ENCODE data around the gene TMEM98.
"Not testable (repeated sequence)": the region's sequence is repeated elsewhere in the genome, so short reads cannot be mapped to it uniquely, and the experiment has no call there.

TMEM98 gene

DNA sequence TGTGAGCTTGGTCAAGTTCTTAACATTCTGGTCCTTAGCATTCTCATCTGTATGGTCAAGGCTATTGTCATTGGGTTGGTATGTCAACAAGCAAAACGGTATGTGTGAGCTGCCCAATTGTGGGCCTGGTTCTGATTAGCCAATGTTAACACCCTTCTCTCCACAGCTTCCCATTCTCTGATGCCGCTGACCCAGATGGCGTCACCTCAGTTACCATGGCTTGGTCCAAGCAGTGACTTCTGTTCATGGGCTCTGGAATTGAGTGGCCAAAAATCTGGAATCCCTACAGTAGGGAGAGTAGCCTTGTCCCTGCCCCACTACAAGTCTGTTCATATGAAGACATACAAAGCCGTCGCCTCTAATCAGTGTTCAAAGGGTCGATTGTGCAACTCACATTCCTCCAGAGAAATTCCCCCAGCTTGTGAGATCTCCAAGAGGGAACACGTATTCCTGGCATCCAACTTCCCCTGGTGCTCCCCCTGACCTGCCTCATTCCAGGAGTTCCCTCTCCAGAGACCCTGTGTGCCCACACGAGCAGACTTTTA lies 15.8 kb downstream of the TMEM98 start:
- H3K4me3 ChIP-seq (ENCODE audit: low read depth, low read length): no peak overlapping the region

DNA sequence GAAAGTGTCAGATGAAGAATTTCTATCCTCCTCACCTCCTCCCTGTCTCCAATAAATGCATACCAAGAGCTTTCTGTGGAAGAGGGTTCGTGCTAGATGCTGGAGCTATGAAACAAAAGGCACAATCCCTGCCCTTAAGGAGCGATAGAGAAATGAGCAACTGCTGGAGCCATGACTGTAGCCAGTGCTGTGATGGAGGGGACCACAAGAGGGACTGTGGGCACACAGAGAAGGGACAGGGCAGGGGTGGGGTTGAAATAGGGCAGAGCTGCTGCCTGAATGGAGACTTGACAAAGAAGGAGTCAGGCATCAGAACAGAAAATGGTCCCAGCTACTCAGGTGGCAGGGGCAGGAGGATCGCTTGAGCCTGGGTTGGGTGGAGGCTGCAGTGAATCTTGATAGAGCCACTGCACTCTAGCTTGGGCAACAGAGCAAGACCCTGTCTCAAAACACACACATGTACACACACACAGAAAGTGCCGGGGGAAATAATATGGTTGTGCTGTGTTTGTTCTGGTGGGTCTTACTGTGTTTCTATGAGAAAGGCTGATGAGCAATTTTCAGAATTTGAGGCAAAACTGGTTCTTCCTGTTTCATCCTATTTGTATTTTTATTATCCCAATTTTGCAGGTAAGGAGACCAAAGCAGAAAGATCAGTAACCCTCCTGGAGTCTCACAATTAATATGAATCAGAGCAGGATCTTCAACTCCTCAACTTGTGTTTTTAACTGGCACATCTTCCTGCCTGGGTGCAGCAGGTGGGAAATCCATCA lies 16.5 kb downstream of the TMEM98 start:
- TF ChIP-seq, protein P1, sequence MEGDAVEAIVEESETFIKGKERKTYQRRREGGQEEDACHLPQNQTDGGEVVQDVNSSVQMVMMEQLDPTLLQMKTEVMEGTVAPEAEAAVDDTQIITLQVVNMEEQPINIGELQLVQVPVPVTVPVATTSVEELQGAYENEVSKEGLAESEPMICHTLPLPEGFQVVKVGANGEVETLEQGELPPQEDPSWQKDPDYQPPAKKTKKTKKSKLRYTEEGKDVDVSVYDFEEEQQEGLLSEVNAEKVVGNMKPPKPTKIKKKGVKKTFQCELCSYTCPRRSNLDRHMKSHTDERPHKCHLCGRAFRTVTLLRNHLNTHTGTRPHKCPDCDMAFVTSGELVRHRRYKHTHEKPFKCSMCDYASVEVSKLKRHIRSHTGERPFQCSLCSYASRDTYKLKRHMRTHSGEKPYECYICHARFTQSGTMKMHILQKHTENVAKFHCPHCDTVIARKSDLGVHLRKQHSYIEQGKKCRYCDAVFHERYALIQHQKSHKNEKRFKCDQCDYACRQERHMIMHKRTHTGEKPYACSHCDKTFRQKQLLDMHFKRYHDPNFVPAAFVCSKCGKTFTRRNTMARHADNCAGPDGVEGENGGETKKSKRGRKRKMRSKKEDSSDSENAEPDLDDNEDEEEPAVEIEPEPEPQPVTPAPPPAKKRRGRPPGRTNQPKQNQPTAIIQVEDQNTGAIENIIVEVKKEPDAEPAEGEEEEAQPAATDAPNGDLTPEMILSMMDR (IDR thresholded peaks at IDR 0.05; ENCODE audit: low read depth, low read length): no peak
- H3K36me3 ChIP-seq: no peaks in the 10 kb centered on the region
- H3K27me3 ChIP-seq: no peaks in the 10 kb centered on the region
- H3K4me1 ChIP-seq: no peaks in the 10 kb centered on the region
- no peaks in the 10 kb centered on the region for H3K9me3 ChIP-seq
- H3K4me3 ChIP-seq (ENCODE audit: low read depth, low read length): no peak overlapping the region
- no peak for DNase-seq

More for the DNA sequence above, 15.8 kb downstream of the TMEM98 start:
- no peaks in the 10 kb centered on the region for H3K9me3 ChIP-seq
- TF ChIP-seq, protein P1 (IDR thresholded peaks at IDR 0.05; ENCODE audit: low read depth, low read length): no peak
- no peak for DNase-seq
- H3K27me3 ChIP-seq: no peaks in the 10 kb centered on the region
- H3K4me1 ChIP-seq: no peaks in the 10 kb centered on the region
- no peaks in the 10 kb centered on the region for H3K36me3 ChIP-seq

DNA sequence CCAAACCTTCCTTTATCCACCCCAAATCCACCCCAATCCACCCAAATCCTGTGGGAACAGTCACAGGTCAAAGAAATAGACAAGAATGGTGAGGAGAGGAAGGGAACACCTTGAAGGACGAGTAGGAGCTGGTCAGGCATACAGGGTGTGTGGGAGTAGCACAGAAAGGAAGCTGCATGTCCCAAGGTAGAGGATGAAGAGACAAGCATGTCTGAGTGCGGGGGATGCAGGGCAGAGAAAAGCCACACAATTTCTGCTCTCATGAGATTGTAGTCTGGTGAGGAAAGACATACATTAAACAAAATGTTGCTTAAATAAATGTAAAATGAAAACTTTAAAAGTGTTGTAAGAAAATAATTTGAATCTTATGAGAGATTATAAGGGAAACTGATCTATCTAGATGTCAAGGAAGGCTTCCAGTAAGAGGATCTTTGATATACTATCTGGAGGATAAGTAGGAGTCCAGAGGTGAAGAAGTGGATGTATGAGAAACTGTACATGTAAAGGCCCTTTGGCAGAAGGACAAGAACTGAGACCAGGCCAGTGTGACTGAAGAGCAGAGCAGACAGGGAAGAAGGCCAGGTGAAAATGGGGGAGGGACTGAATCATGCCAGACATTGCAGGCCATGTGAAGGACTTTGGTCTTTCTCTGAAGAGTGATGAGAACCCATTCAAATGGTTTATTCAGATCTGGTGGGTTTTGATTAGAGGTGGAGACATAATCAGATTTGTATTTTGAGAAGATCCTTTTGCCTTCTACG lies 18.6 kb downstream of the TMEM98 start:
- H3K9me3 ChIP-seq: no peaks in the 10 kb centered on the region
- H3K27me3 ChIP-seq: no peaks in the 10 kb centered on the region
- TF ChIP-seq, protein P1 (IDR thresholded peaks at IDR 0.05; ENCODE audit: low read depth, low read length): no peak
- no peaks in the 10 kb centered on the region for H3K4me1 ChIP-seq
- no peak for DNase-seq
- no peak overlapping the region for H3K4me3 ChIP-seq (ENCODE audit: low read depth, low read length)
- H3K36me3 ChIP-seq: no peaks in the 10 kb centered on the region

DNA sequence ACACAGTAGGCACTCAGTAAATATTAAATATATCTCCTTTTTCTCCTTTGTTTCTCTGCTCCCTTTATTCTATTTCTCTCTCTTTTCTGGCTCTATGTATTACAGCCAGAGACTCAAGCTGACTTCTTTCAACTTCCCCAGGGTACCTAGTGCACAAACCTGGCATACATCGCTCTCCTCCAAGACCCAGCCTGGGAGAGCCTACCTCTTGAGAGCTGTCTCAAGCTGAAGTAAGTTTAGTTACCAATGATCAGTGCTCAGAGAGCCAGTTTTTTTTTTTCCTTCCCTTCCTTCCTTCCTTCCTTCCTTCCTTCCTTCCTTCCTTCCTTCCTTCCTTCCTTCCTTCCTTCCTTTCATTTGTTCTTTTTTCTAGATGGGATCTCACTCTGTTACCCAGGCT lies 19.8 kb downstream of the TMEM98 start:
- Histone ChIP-seq H3K4me1 (no peaks in the 10 kb centered on the region), H3K27me3 (no peaks in the 10 kb centered on the region), H3K4me3 (ENCODE audit: low read depth, low read length) (no peak overlapping the region), H3K36me3 (no peaks in the 10 kb centered on the region), H3K9me3 (no peaks in the 10 kb centered on the region)
- DNase-seq: no peak
- TF ChIP-seq, protein P1 (IDR thresholded peaks at IDR 0.05; ENCODE audit: low read depth, low read length): no peak

DNA sequence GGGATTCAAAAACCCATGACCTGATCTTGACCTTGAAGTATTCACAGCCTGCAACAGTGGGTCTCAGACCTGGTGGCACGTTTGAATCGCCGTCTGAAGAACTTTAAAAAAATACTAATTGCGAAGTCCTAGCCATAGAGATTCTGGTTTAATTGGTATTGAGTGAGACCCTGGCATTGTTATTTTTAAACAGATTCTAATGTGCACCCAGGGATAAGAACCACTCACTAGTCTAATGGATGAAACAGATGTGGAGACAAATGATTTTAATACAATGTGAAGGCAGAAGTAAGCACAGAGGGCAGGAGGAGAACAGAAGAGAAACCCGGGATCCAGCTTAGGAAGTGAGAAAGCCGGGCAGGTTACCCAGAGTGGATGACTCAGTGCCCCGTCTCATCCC lies 21.2 kb downstream of the TMEM98 start:
- Histone ChIP-seq H3K27me3 (no peaks in the 10 kb centered on the region), H3K4me1 (no peaks in the 10 kb centered on the region), H3K9me3 (no peaks in the 10 kb centered on the region), H3K4me3 (ENCODE audit: low read depth, low read length) (no peak overlapping the region), H3K36me3 (no peaks in the 10 kb centered on the region)
- TF ChIP-seq, protein P1 (IDR thresholded peaks at IDR 0.05; ENCODE audit: low read depth, low read length): no peak
- DNase-seq: no peak

DNA sequence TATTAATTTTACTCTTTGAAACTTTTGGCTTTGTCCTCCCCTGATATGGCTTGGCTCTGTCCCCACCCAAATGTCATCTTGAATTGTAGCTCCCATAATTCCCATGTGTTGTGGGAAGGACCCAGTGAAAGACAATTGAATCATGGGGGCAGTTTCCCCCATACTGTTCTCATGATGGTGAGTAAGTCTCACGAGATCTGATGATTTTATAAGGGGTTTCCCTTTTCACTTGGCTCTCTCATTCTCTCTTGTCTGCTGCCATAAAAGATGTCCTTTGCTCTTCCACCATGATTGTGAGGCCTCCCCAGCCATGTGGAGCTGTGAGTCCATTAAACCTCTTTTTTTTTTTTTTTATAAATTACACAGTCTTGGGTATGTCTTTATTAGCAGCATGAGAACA lies 24.5 kb downstream of the TMEM98 start:
- not testable (repeated sequence) for H3K9me3 ChIP-seq; DNase-seq; H3K27me3 ChIP-seq; H3K4me1 ChIP-seq; H3K4me3 ChIP-seq (ENCODE audit: low read depth, low read length); H3K36me3 ChIP-seq

Data from BE2C (cell line).